Measurements from ENCODE around the gene FSHR.

FSHR gene

GRCh38 chr2:49033394-49034185 lies 120.7 kb downstream of the FSHR start:
- DNase-seq (ENCODE audit: low read depth in 2 of 2): no peak

- DNase-seq (ENCODE audit: low read depth in 2 of 2): no peak
Measured at GRCh38 chr2:49032936-49033335, 121.4 kb downstream of the FSHR start.

- DNase-seq (ENCODE audit: low read depth in 2 of 2): no peak
Measured at GRCh38 chr2:49032126-49032525, 122.2 kb downstream of the FSHR start.

- no peak for DNase-seq (ENCODE audit: low read depth in 2 of 2)
Measured at GRCh38 chr2:49029406-49029805, 124.9 kb downstream of the FSHR start.

- no peak for DNase-seq (ENCODE audit: low read depth in 2 of 2)
Measured at GRCh38 chr2:49028101-49028500, 126.2 kb downstream of the FSHR start.

- no peak for DNase-seq (ENCODE audit: low read depth in 2 of 2)
Measured at GRCh38 chr2:49026706-49027105, 127.6 kb downstream of the FSHR start.

- DNase-seq (ENCODE audit: low read depth in 2 of 2): no peak
Measured at GRCh38 chr2:49021271-49021670, 133.0 kb downstream of the FSHR start.

- no peak for DNase-seq (ENCODE audit: low read depth in 2 of 2)
Measured at GRCh38 chr2:49005261-49005660, 149.1 kb downstream of the FSHR start.

- no peak for DNase-seq (ENCODE audit: low read depth in 2 of 2)
Measured at GRCh38 chr2:49004036-49004626, 150.2 kb downstream of the FSHR start.

GRCh38 chr2:49003201-49003600 lies 151.1 kb downstream of the FSHR start:
- no peak for DNase-seq (ENCODE audit: low read depth in 2 of 2)

- DNase-seq (ENCODE audit: low read depth in 2 of 2): no peak
Measured at GRCh38 chr2:49002750-49003149, 151.6 kb downstream of the FSHR start.

- no peak for DNase-seq (ENCODE audit: low read depth in 2 of 2)
Measured at GRCh38 chr2:49000695-49001094, 153.6 kb downstream of the FSHR start.

GRCh38 chr2:48998449-48998848 lies 155.9 kb downstream of the FSHR start:
- DNase-seq (ENCODE audit: low read depth in 2 of 2): no peak

GRCh38 chr2:48993576-48993975 lies 160.7 kb downstream of the FSHR start:
- DNase-seq (ENCODE audit: low read depth in 2 of 2): no peak

GRCh38 chr2:48991415-48992131 lies 162.7 kb downstream of the FSHR start:
- no peak for DNase-seq (ENCODE audit: low read depth in 2 of 2)

- DNase-seq (ENCODE audit: low read depth in 2 of 2): no peak
Measured at GRCh38 chr2:48984922-48985321, 169.4 kb downstream of the FSHR start.

GRCh38 chr2:48983551-48983950 lies 170.8 kb downstream of the FSHR start:
- DNase-seq (ENCODE audit: low read depth in 2 of 2): no peak

- no peak for DNase-seq (ENCODE audit: low read depth in 2 of 2)
Measured at GRCh38 chr2:48982887-48983435, 171.4 kb downstream of the FSHR start.

- no peak for DNase-seq (ENCODE audit: low read depth in 2 of 2)
Measured at GRCh38 chr2:48980846-48981245, 173.5 kb downstream of the FSHR start.

- DNase-seq (ENCODE audit: low read depth in 2 of 2): no peak
Measured at GRCh38 chr2:48979691-48980090, 174.6 kb downstream of the FSHR start.

GRCh38 chr2:48978131-48978530 lies 176.2 kb downstream of the FSHR start:
- no peak for DNase-seq (ENCODE audit: low read depth in 2 of 2)

- no peak for DNase-seq (ENCODE audit: low read depth in 2 of 2)
Measured at GRCh38 chr2:48971801-48972200, 182.5 kb downstream of the FSHR start.

- DNase-seq (ENCODE audit: low read depth in 2 of 2): no peak
Measured at GRCh38 chr2:48968011-48968410, 186.3 kb downstream of the FSHR start.
